ENCODE data around the gene RBM17.
"Not testable (repeated sequence)": the region's sequence is repeated elsewhere in the genome, so short reads cannot be mapped to it uniquely, and the experiment has no call there.

Gene RBM17, protein sequence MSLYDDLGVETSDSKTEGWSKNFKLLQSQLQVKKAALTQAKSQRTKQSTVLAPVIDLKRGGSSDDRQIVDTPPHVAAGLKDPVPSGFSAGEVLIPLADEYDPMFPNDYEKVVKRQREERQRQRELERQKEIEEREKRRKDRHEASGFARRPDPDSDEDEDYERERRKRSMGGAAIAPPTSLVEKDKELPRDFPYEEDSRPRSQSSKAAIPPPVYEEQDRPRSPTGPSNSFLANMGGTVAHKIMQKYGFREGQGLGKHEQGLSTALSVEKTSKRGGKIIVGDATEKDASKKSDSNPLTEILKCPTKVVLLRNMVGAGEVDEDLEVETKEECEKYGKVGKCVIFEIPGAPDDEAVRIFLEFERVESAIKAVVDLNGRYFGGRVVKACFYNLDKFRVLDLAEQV

GRCh38 chr10:6088721-6089333, at the start of gene RBM17:
TSS of gene RBM17 (plus strand) at chr10:6089034. CDS start at chr10:6097066, 8,032 bp downstream.
- TF ChIP-seq, protein P1, sequence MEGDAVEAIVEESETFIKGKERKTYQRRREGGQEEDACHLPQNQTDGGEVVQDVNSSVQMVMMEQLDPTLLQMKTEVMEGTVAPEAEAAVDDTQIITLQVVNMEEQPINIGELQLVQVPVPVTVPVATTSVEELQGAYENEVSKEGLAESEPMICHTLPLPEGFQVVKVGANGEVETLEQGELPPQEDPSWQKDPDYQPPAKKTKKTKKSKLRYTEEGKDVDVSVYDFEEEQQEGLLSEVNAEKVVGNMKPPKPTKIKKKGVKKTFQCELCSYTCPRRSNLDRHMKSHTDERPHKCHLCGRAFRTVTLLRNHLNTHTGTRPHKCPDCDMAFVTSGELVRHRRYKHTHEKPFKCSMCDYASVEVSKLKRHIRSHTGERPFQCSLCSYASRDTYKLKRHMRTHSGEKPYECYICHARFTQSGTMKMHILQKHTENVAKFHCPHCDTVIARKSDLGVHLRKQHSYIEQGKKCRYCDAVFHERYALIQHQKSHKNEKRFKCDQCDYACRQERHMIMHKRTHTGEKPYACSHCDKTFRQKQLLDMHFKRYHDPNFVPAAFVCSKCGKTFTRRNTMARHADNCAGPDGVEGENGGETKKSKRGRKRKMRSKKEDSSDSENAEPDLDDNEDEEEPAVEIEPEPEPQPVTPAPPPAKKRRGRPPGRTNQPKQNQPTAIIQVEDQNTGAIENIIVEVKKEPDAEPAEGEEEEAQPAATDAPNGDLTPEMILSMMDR (IDR thresholded peaks at IDR 0.05; ENCODE audit: low read depth, low read length, missing control alignments), result peak; percentile 99
- peak; percentile 85 for DNase-seq (ENCODE audit: extremely low read depth, low read depth)
- H3K4me3 ChIP-seq (replicated peaks; ENCODE audit: low read depth, low read length), result peak within 1 kb of the TSS; percentile 98

DNA sequence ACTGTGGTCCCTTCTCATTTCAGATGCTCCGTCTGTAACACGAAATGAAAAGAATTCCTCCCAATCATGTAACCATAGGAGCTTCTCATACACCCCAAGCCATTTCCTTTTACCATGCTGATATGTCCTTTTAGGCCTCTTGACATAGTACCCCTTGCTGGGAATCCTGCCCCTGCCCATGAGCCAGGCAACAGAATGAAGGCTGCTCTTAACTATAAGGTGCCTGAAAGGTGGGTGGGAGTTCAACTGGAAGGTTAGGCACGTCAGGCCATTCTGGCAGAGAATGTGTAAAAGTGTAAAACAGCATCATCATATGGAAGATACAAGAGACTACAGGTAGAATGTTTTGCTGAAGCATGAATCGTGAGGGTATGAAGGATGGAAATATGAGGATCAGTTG, 49.1 kb upstream of the RBM17 start:
- DNase-seq (ENCODE audit: extremely low read depth, low read depth), result no peak
- H3K4me3 ChIP-seq (replicated peaks; ENCODE audit: low read depth, low read length), result no peak overlapping the region
- TF ChIP-seq, protein P1 (IDR thresholded peaks at IDR 0.05; ENCODE audit: low read depth, low read length, missing control alignments), result no peak

DNA sequence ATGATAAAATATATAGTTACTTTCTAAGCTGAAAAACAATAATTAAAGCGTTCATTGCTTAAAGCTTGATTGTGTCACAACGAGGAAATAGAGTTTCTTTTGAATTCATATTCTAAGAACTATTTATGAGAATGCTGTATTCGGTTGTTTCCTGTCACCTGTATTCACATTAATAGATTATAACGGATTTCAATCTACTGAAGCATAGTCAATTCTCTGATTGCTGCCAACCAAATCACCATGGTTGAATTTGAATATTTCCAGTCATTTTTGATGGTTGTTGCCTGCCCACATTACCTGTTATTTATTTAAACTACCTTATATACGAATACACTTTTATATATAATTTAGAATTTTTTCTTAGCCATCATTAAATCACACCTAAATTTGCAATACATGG, 48.6 kb upstream of the RBM17 start:
- no peak overlapping the region for H3K4me3 ChIP-seq (replicated peaks; ENCODE audit: low read depth, low read length)
- DNase-seq (ENCODE audit: extremely low read depth, low read depth), result no peak
- TF ChIP-seq, protein P1 (IDR thresholded peaks at IDR 0.05; ENCODE audit: low read depth, low read length, missing control alignments), result no peak

DNA sequence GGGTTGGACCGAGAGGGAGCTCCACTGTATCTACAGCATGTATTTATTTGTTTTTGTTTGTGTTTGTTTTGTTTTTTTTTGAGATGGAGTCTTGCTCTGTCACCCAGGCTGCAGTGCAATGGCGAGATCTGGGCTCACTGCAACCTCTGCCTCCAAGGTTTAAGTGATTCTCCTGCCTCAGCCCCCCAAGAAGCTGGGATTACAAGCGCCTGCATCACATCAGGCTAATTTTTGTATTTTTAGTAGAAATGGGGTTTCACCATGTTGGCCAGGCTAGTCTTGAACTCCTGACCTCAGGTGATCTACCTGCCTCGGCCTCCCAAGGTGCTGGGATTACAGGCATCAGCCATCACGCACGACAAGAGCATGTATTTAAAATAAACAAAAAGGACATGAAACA, 45.5 kb upstream of the RBM17 start:
- not testable (repeated sequence) for DNase-seq (ENCODE audit: extremely low read depth, low read depth); H3K4me3 ChIP-seq (replicated peaks; ENCODE audit: low read depth, low read length)

GRCh38 chr10:6044060-6044459, 44.8 kb upstream of the RBM17 start:
- TF ChIP-seq, protein P1 (IDR thresholded peaks at IDR 0.05; ENCODE audit: low read depth, low read length, missing control alignments), result no peak
- H3K4me3 ChIP-seq (replicated peaks; ENCODE audit: low read depth, low read length), result no peak overlapping the region
- DNase-seq (ENCODE audit: extremely low read depth, low read depth), result no peak

GRCh38 chr10:6044751-6045313, 44.0 kb upstream of the RBM17 start:
- H3K4me3 ChIP-seq (replicated peaks; ENCODE audit: low read depth, low read length), result no peak overlapping the region
- TF ChIP-seq, protein P1 (IDR thresholded peaks at IDR 0.05; ENCODE audit: low read depth, low read length, missing control alignments), result no peak
- DNase-seq (ENCODE audit: extremely low read depth, low read depth), result no peak

GRCh38 chr10:6045314-6045848, 43.5 kb upstream of the RBM17 start:
- TF ChIP-seq, protein P1 (IDR thresholded peaks at IDR 0.05; ENCODE audit: low read depth, low read length, missing control alignments), result no peak
- no peak for DNase-seq (ENCODE audit: extremely low read depth, low read depth)
- no peak overlapping the region for H3K4me3 ChIP-seq (replicated peaks; ENCODE audit: low read depth, low read length)
